ENCODE data around the gene USP33.
"Not testable (repeated sequence)": the region's sequence is repeated elsewhere in the genome, so short reads cannot be mapped to it uniquely, and the experiment has no call there.

USP33 gene

DNA sequence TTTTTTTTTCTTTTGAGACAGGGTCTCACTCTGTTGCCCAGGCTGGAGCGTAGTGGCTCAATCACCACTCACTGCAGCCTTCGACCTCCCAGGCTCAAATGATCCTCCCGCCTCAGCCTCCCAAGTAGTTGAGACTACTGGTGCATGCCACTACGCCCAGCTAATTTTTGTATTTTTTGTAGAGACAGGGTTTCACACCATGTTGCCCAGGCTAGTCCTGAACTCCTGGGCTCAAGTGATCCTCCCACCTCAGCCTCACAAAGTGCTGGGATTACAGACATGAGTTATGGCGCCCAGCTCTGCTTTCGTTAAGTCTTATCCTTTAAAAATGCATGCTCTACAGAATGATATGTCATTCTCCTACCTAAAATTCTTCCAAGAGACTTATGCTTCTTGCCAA is 113.4 kb downstream of the USP33 start:
- not testable (repeated sequence) for H3K27ac ChIP-seq (ENCODE audit: low read depth, low read length); H3K9ac ChIP-seq (ENCODE audit: low read depth, low read length); H3K27me3 ChIP-seq (ENCODE audit: insufficient read depth, low read length); H3K4me3 ChIP-seq (ENCODE audit: low read length); H3K4me1 ChIP-seq (ENCODE audit: insufficient read depth, low read length)
- peaks cover 34% of the 10 kb centered on the region for H3K36me3 ChIP-seq (ENCODE audit: insufficient read depth, low read length)
- peaks cover 19% of the 10 kb centered on the region for H3K9me3 ChIP-seq (ENCODE audit: insufficient read depth, low read depth, low read length)
- WGBS: 95% methylated on average over 6 of the region's 6 CpGs
